Inflammatory macrophage (primary cell): ENCODE data around the gene FRG2.
"Not testable (repeated sequence)": the region's sequence is repeated elsewhere in the genome, so short reads cannot be mapped to it uniquely, and the experiment has no call there.

Experiments used
- DNase-seq, 2 donors: peaks; one replicate each; pipeline ENCODE4 v3.0.0-alpha.2; 2020 to 2022

FRG2 gene

DNA sequence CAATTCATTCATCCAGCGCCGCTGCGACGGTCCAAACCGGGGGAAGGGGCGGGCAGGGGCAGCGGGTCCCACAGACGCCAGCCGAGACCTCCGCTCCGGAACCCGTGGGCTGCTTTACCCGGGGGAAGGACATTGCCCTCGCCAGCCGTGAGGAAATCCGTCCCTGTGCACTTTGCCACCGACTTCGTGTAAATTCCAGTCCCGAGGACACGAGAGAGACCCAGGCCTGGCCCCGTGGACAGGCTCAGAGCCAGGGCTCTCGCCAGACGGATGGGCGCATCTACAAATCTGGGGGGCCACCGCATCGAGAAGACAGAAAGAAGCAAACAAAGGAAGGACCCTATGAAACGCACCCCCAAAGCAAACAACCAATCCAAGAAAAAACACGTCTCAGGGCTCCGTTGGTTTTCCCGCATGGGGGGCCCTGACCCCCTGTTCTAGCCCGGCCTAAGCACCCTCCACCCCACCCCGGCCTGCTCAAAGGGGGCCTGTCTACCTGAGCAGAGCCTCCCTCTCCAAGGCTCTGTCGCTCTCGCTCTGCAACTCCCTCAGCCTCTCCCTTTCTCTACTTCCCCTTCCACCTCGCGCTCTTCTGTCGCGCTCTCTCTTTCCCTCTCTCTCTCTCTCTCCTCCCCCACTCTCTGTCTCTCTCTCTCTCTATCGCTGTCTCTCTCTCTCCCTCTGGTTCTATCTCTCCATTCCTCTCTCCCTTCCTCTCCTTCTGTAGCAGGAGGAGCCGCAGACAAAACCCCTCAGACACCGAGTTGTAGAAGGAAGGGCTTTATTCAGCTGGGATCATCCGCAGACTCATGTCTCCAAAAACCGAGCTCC lies 11.3 kb downstream of the FRG2 start:
- no peak for DNase-seq

DNA sequence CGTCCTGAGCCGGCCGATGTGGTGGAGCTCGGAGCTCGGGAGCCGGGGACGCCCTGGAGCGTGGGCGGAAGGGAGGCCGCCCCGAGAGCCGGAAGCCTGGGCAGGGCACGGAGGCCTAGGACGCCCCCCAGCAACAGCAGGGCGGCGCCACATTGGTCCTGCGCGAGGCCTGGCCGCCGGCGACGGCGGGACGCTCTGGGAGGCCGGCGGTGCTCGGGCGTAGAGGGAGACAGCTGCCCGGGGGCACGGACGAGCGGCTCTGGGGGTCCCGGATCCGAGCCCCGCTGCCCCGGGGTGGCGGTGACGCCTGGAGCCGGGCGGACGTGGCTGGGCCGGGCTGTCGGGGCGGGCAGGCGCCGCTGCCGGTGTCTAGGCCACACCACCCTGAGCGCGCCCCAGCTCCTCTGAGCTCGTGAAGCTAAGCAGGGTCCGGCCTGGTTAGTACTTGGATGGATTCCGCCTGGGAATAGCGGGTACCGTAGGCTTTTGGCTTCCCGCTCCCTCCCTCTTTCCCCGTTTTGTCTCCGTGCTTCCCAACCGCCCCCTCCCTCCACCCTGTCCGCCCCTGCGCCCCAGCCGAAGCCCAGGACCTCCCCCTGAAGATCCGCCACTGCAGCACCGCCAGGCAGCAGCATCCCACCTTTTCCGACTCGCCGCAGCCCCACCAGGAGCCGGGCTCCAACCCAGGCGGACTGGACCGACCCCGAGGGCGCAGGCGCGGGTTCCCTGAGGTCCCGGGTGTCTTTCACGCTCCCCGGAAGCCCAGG lies 12.1 kb downstream of the FRG2 start:
- DNase-seq, result no peak

DNA sequence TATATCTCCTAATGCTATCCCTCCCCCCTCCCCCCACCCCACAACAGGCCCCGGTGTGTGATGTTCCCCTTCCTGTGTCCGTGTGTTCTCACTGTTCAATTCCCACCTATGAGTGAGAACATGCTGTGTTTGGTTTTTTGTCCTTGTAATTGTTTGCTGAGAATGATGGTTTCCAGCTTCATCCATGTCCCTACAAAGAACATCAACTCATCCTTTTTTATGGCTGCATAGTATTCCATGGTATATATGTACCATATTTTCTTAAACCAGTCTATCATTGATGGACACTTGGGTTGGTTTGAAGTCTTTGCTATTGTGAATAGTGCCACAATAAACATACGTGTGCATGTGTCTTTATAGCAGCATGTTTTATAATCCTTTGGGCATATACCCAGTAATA lies 37.1 kb downstream of the FRG2 start:
- DNase-seq, result not testable (repeated sequence)

DNA sequence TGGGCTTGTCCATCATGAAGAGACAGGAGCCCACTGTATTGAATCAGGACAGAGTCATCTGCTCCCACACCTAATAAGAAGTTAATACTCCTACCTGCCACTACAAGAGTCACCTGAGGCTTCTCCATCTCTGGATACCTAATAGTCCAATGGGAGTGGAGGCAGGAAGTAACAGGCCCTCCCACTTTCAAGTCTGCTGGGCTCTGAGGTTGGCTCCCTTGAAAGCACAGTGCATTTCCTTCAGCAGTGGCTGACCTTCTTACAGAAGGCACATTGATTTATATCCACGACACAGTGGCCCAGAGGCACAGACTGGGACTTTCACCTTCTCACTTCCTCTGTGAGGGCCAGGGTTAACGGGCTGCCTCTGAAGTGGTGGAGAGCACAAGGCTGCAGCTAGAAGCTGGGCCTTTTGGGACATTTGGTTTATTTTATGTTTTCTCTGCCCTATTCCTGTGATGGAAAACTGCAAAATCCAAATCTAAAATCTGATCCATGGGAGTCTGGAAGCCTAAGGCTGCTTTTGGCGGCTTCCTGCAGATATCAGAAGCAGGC lies 38.1 kb downstream of the FRG2 start:
- DNase-seq, result no peak

DNA sequence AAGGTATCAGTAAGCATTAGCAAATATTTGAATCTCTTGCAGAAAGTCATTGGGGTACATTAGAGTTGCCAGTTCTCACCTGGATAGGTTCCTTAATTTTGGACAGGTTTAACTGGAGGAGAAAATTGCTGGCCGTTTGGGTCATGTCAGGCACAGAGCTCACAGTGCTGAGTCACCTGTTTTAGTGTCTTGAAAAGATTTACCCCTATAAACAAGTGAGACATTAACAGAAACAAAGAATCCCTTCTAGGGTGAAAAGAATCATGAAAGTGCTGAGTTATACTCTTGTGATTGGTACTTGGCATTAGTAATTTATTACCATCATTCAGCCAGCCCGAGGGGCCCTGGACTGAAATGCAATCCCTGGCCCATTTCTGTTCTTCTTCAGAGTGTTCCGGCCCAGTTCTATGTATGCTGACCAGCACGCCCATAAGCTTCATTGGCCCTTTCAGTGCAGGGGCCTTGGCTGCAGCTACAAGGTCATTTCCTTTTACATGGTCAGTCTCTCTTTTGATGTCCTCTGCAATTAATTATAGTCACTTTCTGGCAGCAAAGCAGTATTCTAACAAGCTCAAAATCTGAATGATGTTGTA lies 41.3 kb downstream of the FRG2 start:
- not testable (repeated sequence) for DNase-seq

DNA sequence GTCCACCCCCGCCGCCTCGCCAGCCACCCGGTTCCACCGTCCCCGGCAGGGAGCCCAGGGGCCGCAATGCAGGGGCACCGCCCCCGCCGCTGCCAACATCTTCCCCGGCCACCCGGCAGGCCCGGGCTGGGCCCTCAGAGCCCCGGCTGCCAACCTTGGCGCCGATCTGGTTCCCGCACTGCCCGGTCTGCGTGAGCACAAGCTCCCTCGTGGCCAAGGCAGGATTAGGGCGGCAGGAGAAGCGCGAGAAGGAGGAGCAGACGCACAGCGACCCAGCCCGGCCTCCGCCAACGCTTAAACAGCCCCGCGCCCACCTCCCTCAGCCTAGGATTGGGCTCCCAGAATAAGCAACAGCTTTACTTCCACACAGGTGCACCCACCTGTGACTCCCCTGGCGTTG lies 42.4 kb downstream of the FRG2 start:
- DNase-seq, result not testable (repeated sequence)

DNA sequence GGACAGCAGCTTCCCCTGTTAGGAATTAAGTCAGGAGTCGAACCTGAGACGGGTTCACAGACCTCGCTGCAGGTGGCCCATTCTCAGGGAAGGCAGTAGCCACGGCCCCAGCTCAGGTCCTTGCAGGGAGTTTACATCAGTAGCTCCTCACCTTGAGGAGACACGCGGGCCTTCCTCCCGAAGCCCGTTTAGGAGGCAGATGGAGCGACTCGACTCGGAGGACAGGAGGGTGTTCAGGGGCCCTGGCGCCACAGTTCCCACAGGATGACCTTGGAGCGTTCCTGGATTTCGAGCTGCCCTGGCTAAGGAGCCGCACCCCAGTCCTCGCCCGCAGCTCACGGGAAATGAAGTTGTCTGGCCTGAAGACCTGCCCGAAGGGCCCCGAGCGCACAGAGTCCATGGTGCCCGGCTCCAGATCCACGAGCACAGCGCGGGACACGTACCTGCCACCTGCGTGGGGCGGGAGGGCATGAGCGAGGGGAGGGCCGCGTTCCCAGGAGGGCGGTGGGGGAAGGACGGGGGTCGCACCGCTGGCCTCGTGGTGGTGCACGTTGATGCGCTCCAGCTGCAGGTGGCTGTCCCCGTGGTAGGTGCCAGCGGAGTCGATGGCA lies 43.0 kb downstream of the FRG2 start:
- not testable (repeated sequence) for DNase-seq

DNA sequence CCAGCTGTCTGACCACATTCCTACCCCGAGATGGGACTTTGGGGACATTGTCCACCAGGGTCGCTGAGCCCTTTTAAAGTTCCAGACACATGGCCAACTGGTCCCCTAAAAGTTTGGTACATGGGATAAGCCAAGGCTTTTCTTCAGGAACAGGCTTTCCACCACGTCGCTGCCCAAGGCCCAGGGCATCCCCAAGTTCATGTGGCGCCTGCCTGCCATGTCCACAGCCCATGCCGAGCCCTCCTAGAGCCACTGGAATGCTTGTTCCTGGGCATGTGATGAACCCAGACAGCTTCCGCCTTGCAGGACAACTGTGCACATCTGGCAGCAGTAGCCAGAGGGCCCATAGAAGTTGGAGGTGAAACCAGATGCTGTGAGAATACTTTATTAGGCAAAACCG lies 45.1 kb downstream of the FRG2 start:
- DNase-seq, result no peak

DNA sequence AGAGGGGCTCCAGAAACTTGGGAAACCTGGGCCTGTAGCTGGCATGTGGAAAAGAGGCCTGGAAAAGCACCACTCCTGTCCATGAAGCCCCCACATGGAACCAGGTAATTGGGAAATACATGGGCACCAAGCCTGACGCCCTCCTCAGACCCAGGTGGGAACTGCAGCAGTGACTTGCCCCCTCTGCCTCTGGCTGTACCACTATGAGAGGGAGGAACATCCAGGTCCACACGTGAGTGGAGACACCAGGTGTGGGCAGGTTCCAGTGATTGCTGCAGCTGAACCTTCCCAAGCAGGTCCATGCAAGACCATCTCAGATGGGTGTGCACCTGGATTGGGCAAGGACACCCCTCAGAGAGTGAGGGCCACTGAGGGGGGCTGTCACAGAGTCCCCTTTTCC lies 46.8 kb downstream of the FRG2 start:
- not testable (repeated sequence) for DNase-seq

DNA sequence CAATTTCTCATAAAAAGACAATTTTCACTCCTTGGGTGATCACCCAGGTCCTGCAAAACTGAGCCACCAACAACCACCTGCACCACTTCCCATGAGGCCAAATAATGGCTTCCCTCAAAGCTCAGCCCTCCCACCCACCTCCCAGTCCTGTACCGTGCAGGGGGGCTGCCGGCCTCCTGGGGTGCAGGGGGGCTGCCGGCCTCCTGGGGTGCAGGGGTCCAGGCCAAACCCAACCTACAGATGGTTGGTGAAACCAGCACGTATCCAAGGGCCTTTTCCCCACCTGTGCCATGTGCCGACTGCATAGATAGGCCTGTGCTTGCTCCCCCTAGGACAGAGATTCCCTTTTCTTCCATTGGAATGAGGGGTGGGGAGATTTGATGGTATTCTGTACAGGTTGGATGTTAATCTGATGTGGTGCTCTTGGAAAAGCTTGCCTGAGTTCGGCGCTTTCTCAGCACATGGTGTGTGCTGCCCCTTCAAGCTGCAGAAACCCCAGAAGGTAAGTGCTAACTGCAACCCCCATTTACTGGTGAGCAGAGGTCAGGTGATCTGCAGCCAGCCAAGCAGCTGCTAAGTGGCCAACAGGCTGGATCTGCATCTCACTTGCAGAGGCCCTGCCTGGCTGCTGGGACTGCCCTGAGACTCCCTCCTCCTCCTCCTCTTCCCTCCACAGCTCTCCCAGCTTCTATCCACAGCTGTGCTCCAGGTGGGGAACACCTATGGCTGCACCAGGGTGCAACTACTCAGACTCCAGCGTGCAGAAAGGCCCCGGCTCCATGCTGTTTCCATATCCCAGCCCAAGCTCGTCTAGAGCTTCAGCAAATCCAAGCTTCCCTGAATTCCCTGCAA lies 47.6 kb downstream of the FRG2 start:
- DNase-seq, result no peak
